GM21360 (cell line): ENCODE results near the gene PRKD1.
"Not testable (repeated sequence)": the region's sequence is repeated elsewhere in the genome, so short reads cannot be mapped to it uniquely, and the experiment has no call there.

Experiments
- ATAC-seq: cut with Tn5 transposase; IDR thresholded peaks from one replicate; pipeline ENCODE4 v1.9.1; 2021; ENCODE audit warnings: mild to moderate bottlenecking, moderate library complexity; ENCODE audit not compliant: unreplicated experiment

Gene PRKD1

GRCh38 chr14:29839691-29840090, 88.0 kb downstream of the PRKD1 start:
- not testable (repeated sequence) for ATAC-seq

- no peak for ATAC-seq
Measured at GRCh38 chr14:29838752-29839151, 88.9 kb downstream of the PRKD1 start.

GRCh38 chr14:29836395-29836794, 91.3 kb downstream of the PRKD1 start:
- no peak for ATAC-seq

DNA sequence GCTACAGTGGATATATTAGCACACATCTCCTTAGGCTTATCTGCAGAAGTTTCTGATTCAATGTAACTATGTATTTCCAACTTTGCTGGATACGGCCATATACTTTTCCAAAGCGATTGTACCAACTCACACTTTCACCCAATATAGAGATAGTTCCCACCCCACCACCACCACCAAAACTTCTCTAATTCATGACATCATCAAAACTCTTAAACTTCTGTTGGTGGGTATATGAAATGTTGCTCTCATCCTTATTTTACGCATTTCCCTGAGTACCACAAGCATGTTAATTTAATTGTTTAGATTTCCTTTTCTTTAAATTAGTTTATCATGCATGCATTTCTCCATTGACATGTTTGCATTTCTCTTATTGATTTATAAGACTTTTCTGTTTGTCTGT, 95.6 kb downstream of the PRKD1 start:
- ATAC-seq: no peak

DNA sequence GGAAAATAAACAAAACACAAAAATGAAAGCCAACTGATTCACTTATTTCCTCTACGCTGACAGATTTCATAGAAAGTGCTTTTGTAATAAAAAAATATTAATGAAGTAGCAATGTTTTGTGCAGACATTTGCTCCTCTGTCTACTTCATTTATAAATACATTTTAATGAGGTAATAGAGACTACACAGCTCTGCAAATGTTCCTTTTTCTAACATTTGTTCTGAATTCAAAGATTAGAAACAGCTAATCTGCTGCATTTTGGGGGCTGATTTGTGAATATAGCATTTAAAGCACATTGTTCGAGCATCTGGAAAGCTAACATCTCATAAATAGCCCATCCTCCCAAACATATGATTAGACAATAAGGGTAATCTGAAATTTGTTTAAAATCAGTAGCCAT, 97.8 kb downstream of the PRKD1 start:
- ATAC-seq: no peak

GRCh38 chr14:29823816-29824215, 103.8 kb downstream of the PRKD1 start:
- no peak for ATAC-seq

DNA sequence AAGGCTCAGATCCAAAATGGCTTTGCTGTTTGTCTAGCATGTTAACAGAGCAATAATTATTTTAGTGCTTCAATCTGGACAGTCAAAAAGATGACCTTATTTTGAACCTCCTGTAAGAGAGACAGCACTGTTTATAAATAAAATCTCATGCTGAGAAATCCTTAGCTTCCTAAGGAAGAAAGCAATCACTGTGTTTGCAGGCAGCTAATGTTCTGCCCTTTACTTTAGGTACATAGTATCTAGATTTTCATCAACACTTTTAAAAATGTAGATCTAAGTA, 105.3 kb downstream of the PRKD1 start:
- no peak for ATAC-seq

DNA sequence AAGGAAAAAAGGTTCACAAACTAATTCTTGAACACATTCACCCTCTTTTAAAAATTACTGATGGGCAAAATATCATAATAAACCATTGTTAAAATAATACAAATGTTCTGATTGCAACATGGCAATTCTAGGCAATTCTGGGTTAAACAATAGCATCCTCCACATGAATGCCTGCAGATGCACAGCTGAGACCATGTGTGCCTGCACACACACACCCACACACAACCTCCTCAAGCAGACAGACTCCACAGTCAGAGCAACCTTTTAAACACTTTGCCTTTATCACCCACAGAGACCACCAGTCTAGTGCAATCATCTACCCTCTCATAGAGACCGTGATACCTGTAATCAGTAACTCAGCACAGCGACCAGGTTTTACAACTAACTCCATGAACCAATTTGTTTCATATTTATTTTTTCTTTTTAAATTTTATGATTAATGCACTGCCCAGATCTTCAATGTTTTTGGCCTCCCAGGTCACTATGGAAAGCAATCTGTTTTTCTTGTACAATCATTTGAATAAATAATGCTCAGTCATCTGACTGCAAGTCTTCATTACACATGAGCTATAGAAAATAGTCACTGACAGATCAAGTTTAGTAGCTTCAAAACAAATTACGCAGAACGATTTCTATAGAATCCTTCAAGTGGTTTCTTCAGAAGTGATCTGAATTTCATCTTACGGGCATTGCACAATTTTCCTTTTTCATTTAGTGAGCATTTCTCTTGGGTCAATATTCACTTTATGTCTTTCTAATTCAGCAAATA, 105.8 kb downstream of the PRKD1 start:
- no peak for ATAC-seq

GRCh38 chr14:29821242-29821641, 106.4 kb downstream of the PRKD1 start:
- ATAC-seq: no peak

- no peak for ATAC-seq
Measured at GRCh38 chr14:29820785-29821184, 106.9 kb downstream of the PRKD1 start.

DNA sequence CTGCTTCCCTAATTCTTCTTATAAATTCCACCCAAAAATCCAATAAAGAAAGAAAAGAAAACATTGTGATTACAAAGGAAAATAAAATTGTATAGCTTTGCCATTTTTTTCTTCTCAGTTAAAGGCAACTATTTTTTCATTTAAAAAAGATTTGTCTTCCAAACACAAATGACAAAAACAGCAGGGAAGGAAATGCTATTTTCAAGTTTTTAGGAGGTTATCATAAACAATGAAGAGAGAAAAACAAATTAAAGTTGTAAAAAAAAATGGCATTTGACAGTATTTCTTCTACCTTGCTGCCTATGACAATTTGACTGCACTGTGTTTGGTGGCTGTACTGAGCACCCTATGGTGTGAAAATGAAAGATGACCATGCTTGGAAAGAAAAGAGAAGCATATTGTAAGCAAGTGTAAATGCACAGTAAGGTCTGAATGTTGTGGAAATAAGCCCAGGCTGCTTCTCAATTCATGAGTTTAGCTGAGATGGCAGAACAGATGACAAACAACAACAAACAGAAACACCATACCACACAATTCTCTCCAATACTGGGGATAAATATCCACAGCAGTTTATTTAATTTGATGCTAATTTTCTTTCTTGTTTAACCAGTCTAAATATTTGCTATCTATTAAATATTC, 109.8 kb downstream of the PRKD1 start:
- no peak for ATAC-seq

- no peak for ATAC-seq
Measured at GRCh38 chr14:29815016-29815674, 112.5 kb downstream of the PRKD1 start.

GRCh38 chr14:29814156-29815015, 113.3 kb downstream of the PRKD1 start:
- no peak for ATAC-seq

- ATAC-seq: no peak
Measured at GRCh38 chr14:29810682-29811081, 117.0 kb downstream of the PRKD1 start.

DNA sequence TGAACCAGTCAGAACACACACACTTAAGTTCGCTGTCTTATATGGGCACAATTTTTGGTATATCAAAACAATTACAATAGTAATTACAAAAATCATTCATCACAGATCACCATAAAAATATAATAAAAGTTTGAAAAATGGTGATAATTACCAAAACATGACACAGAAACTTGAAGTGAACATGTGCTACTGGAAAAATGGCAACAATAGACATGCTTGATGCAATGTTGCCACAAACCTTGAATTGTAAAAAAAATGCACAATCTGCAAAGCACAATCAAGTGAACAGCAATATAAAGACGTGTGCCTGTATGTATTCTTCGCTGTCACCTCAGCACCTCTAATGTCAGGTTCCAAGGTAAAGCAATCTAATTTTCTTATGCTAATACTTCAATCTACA, 117.6 kb downstream of the PRKD1 start:
- no peak for ATAC-seq

GRCh38 chr14:29806124-29806517, 121.5 kb downstream of the PRKD1 start:
- no peak for ATAC-seq

DNA sequence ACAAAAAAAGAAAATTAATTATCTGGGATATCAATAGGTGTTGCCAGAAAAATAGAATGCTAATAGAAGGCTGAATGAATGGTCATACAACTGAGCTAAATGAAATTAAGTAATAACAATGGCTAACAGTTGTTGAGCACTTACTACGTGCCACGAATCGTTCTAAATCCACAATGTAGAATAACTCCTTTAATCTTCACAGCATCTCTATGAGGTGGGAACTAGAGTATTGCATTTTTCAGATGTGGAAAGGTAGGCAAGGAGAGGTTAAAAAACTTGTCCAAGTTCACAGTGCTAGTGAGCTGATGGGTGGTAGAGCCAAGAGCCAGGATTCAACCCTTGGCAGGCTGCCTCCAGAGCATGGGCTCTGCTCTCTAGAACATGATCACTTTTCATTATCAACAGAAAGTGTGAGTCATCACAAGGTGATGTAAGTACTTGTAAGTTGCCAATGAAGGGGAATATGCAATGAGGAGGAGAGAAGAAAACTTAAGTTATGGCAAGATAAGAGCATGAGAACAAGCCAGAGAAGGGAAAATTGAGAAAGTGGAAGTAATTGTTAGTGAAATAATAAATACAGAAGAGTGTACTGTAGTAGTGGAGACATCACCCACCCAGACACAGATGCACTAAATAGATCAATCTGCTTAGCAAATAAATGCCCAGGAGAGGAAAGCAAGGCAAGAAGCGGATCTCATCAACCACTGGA, 122.1 kb downstream of the PRKD1 start:
- no peak for ATAC-seq

- no peak for ATAC-seq
Measured at GRCh38 chr14:29804481-29805266, 123.0 kb downstream of the PRKD1 start.

GRCh38 chr14:29803045-29803444, 124.6 kb downstream of the PRKD1 start:
- no peak for ATAC-seq

DNA sequence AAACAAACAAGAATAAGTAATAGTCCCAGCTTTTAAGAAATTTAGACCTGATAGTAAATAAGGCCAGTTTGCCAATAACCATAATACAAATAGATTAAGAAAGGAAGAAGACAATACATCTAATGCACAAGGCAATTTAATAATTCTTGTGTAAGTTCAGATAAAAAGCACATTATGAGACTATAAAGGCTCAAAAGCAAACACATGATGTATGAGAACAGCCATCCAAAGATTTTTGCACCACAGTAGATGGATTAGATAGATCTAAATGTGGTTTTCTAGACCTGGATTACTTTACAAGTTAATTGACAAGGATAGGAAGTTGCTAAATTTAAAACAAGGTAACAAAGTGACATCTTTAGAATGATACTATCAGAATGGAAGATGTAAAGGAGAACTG, 125.4 kb downstream of the PRKD1 start:
- ATAC-seq: no peak
